PC-9 (cell line): ENCODE measurements around the gene RFFL. TPM values are rescaled to one million over a fixed set of nuclear protein-coding genes. Genes with fewer than 3 reads are reported as not detected.

Experiments
- BruUV-seq: library from RNA; stranded (reverse); fragments of 400-500 nt; replicated peaks from 2 replicates; lab custom pipeline; 2021; lab: Mats Ljungman, UMichigan
- CTCF ChIA-PET: fragments of 300-600 bp; sonication (Branson Sonifier 250); formaldehyde crosslinking; loops from one replicate; lab custom pipeline; 2022; ENCODE audit warnings: antibody characterized with exemption; lab: Charles Lee
- POLR2A ChIA-PET: fragments of 300-600 bp; sonication (Branson Sonifier 250); formaldehyde crosslinking; loops from one replicate; lab custom pipeline; 2022; ENCODE audit warnings: antibody characterized with exemption; ENCODE audit not compliant: unreplicated experiment; lab: Charles Lee
- DNase-seq, 2 experiments: peaks; one replicate each; pipeline versions ENCODE4 v3.0.0 to v3.0.0-alpha.2; 2015 to 2022; ENCODE audit warnings: mixed read lengths in 1 of 2
- H2AFZ ChIP-seq: fragments of 200-600 bp; sonication (generic); 2 replicates; pipeline ENCODE4 v1.8.1; 2017; ENCODE audit warnings: antibody characterized with exemption
- H3F3A ChIP-seq: fragments of 200-600 bp; sonication (generic); 2 replicates; pipeline ENCODE4 v1.8.1; 2017; ENCODE audit warnings: antibody characterized with exemption, mild to moderate bottlenecking, low read depth; ENCODE audit not compliant: insufficient read depth
- H3K27ac ChIP-seq: fragments of 200-600 bp; sonication (generic); 2 replicates; pipeline ENCODE4 v1.6.1; 2016; ENCODE audit warnings: mixed run types
- H3K27me3 ChIP-seq: fragments of 200-600 bp; sonication (generic); 2 replicates; pipeline ENCODE4 v1.6.1; 2016; ENCODE audit warnings: low read depth, mixed run types; ENCODE audit not compliant: insufficient read depth
- H3K36me3 ChIP-seq: fragments of 200-600 bp; sonication (generic); 2 replicates; pipeline ENCODE4 v1.6.1; 2016; ENCODE audit warnings: low read depth, mixed run types
- H3K4me1 ChIP-seq: fragments of 200-600 bp; sonication (generic); replicated peaks from 2 replicates; pipeline ENCODE4 v1.6.1; 2016; ENCODE audit warnings: mixed run types; ENCODE audit not compliant: insufficient read depth
- H3K4me2 ChIP-seq: fragments of 200-600 bp; sonication (generic); 2 replicates; pipeline ENCODE4 v1.6.1; 2017; ENCODE audit warnings: mixed run types
- H3K4me3 ChIP-seq: fragments of 200-600 bp; sonication (generic); 2 replicates; pipeline ENCODE4 v1.6.1; 2016; ENCODE audit warnings: mixed run types
- H3K79me2 ChIP-seq: fragments of 200-600 bp; sonication (generic); 2 replicates; pipeline ENCODE4 v1.6.1; 2017; ENCODE audit warnings: low read depth, mixed run types
- H3K9me2 ChIP-seq: fragments of 200-600 bp; sonication (generic); 2 replicates; pipeline ENCODE4 v1.8.1; 2017; ENCODE audit warnings: mild to moderate bottlenecking; ENCODE audit not compliant: insufficient read depth
- H3K9me3 ChIP-seq: fragments of 200-600 bp; sonication (generic); 2 replicates; pipeline ENCODE4 v1.8.1; 2016; ENCODE audit warnings: low read depth; ENCODE audit not compliant: insufficient read depth
- H4K20me1 ChIP-seq: fragments of 200-600 bp; sonication (generic); 2 replicates; pipeline ENCODE4 v1.8.1; 2017; ENCODE audit not compliant: insufficient read depth
- EZH2 ChIP-seq: fragments of 200-600 bp; sonication (generic); IDR thresholded peaks from 2 replicates; pipeline ENCODE4 v1.8.0; 2017; ENCODE audit warnings: antibody characterized with exemption, low read depth
- intact Hi-C: fragments of 100-400 bp; cut with micrococcal nuclease; formaldehyde crosslinking; loops from one replicate; pipeline ENCODE4 v1.10.0; 2022; ENCODE audit not compliant: unreplicated experiment
- total RNA-seq: library from RNA; stranded (reverse); gene quantifications from 2 replicates; pipeline ENCODE4 v1.2.3, GENCODE V29; 2021
- TF ChIP-seq, protein P1 (sequence below): fragments of 200-600 bp; sonication (generic); conservative IDR thresholded peaks from 2 replicates; pipeline ENCODE4 v1.6.1; 2017; ENCODE audit warnings: mixed run types, antibody characterized with exemption, mild to moderate bottlenecking, moderate library complexity

The RFFL gene
- total RNA-seq, 1 experiment from 2014 or later = 38.1 TPM

DNA sequence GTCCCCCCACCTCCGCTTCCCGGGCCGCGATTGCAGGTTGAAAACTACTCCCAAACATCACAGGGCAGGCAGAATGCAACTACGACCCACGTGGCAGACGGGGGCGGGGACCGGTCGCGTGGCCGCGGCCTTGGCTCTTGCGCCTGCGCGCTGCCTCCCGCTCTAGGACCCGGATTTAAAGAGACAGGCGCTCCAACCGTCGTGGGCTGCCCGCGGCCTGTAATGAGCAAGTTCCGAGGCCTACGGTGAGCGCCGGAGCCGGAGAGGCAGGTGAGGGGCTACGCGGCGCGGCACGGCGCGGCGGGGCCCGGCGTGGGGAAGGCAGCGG, 83.2 kb downstream of the RFFL start, which contains the start of gene LIG3:
Gene LIG3, plus strand, starts transcription at position 160 of the 328 bp plus-strand sequence. CDS start 2,494 bp downstream, outside the sequence.
- H3K9me2 ChIP-seq = no peaks in the 10 kb centered on the region
- H3K4me2 ChIP-seq = peak within 1 kb of the TSS; percentile 84
- no TSS peak for BruUV-seq
- H3F3A ChIP-seq = peaks cover 12% of the 10 kb centered on the region; the same call in 1 of the 2 replicates
- TF ChIP-seq, protein P1, sequence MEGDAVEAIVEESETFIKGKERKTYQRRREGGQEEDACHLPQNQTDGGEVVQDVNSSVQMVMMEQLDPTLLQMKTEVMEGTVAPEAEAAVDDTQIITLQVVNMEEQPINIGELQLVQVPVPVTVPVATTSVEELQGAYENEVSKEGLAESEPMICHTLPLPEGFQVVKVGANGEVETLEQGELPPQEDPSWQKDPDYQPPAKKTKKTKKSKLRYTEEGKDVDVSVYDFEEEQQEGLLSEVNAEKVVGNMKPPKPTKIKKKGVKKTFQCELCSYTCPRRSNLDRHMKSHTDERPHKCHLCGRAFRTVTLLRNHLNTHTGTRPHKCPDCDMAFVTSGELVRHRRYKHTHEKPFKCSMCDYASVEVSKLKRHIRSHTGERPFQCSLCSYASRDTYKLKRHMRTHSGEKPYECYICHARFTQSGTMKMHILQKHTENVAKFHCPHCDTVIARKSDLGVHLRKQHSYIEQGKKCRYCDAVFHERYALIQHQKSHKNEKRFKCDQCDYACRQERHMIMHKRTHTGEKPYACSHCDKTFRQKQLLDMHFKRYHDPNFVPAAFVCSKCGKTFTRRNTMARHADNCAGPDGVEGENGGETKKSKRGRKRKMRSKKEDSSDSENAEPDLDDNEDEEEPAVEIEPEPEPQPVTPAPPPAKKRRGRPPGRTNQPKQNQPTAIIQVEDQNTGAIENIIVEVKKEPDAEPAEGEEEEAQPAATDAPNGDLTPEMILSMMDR = no peak
- no peak for TF ChIP-seq EZH2
- no peaks in the 10 kb centered on the region for H3K27me3 ChIP-seq
- H3K4me1 ChIP-seq = peaks cover 9% of the 10 kb centered on the region
- peaks cover 8% of the 10 kb centered on the region for H3K79me2 ChIP-seq
- ChIA-PET POLR2A (no interaction called here), CTCF (no interaction called here)
- no peaks in the 10 kb centered on the region for H3K36me3 ChIP-seq
- H4K20me1 ChIP-seq = no peaks in the 10 kb centered on the region
- peak within 1 kb of the TSS; percentile 91 for H2AFZ ChIP-seq
- peak within 1 kb of the TSS; percentile 87 for H3K27ac ChIP-seq
- DNase-seq = peak; percentile 80 to 92
- H3K9me3 ChIP-seq = no peaks in the 10 kb centered on the region
- intact Hi-C loops = loop anchor here (5.0 to 10.0 kb wide), 2 partner anchors 107 to 554 kb away; partner anchors contain the start of gene SLFN12L
- H3K4me3 ChIP-seq = peak within 1 kb of the TSS; percentile 62

DNA sequence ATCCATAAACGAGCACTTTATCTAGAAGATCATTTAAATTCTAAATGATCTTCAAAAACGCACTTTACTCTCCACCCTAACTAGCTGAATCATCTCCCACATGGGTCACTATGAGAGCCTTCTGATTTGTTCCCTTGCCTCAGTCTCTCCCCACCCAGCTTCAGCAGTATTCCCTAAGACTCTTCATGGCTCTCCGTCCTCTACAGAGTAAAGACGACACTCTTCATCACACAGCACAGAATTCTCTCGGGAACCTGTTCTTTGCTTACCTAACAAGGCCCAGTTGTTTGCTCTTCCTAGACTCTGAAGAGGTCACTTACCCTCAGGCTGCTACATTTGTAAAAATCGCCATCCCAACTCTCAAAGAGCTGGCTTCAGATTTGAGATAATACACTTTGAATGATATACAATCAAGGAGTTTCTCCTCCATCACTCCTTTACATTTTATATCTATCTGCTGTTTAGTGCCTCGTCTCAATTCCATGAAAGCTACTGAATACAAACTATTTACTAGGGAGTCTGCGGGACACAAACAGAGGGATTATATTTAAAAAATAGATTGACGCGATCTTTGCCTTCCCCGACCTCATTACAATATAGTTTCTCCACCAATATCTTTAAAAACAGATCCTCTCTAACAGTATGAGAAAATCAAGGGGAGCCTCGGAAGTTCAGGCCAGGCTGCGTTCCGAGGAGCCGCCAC, 83.7 kb downstream of the RFFL start:
- no peaks in the 10 kb centered on the region for H4K20me1 ChIP-seq
- TF ChIP-seq, protein P1 = no peak
- TF ChIP-seq EZH2 = no peak
- peaks cover 12% of the 10 kb centered on the region; the same call in 1 of the 2 replicates for H3F3A ChIP-seq
- no peaks in the 10 kb centered on the region for H3K36me3 ChIP-seq
- H3K9me2 ChIP-seq = no peaks in the 10 kb centered on the region
- H3K9me3 ChIP-seq = no peaks in the 10 kb centered on the region
- H3K4me1 ChIP-seq = peaks cover 12% of the 10 kb centered on the region
- H2AFZ ChIP-seq = peak overlapping the region; percentile 81
- no peak for DNase-seq
- peaks cover 8% of the 10 kb centered on the region for H3K79me2 ChIP-seq
- CTCF ChIA-PET = no interaction called here
- TSS peak; percentile 90 for BruUV-seq
- peak overlapping the region; percentile 84 for H3K4me2 ChIP-seq
- POLR2A ChIA-PET = interaction anchor here (0.6 kb wide), 2 partner anchors 32 to 113 kb away, joined by 4 to 7 read pairs; no protein-coding TSS in a partner anchor
- no peaks in the 10 kb centered on the region for H3K27me3 ChIP-seq
- peak overlapping the region; percentile 62 for H3K4me3 ChIP-seq
- intact Hi-C loops = loop anchor here (5.0 to 10.0 kb wide), 2 partner anchors 108 to 555 kb away; partner anchors contain the start of gene SLFN12L
- peak overlapping the region; percentile 87 for H3K27ac ChIP-seq

GRCh38 chr17:34979153-34979552, 84.4 kb downstream of the RFFL start:
- peak overlapping the region; percentile 84 for H3K4me2 ChIP-seq
- TF ChIP-seq EZH2 = no peak
- peak overlapping the region; percentile 81; the same call in 1 of the 2 replicates for H2AFZ ChIP-seq
- ChIA-PET POLR2A (interaction anchor here (0.6 kb wide), 1 partner anchor 33 kb away, joined by 7 read pairs; no protein-coding TSS in a partner anchor), CTCF (interaction anchor here (0.6 kb wide), 1 partner anchor 675 kb away, joined by 4 read pairs; no protein-coding TSS in a partner anchor)
- H3K79me2 ChIP-seq = peaks cover 8% of the 10 kb centered on the region
- H3K4me3 ChIP-seq = no peak overlapping the region
- no peaks in the 10 kb centered on the region for H3K36me3 ChIP-seq
- no peaks in the 10 kb centered on the region for H4K20me1 ChIP-seq
- no peak for DNase-seq
- H3K27me3 ChIP-seq = no peaks in the 10 kb centered on the region
- intact Hi-C loops = no loop called here
- no peak overlapping the region for H3K27ac ChIP-seq
- H3F3A ChIP-seq = peaks cover 12% of the 10 kb centered on the region; the same call in 1 of the 2 replicates
- H3K9me3 ChIP-seq = no peaks in the 10 kb centered on the region
- BruUV-seq = no TSS peak
- no peaks in the 10 kb centered on the region for H3K9me2 ChIP-seq
- H3K4me1 ChIP-seq = peaks cover 12% of the 10 kb centered on the region
